Naive thymus-derived CD8-positive, alpha-beta T cell (primary cell): ENCODE data around the gene RSBN1L. TPM values are rescaled to one million over a fixed set of nuclear protein-coding genes. Genes with fewer than 3 reads are reported as not detected.
A peak's percentile ranks its signal among the peaks of the same experiment; 100 is the strongest.

Source experiments
- ATAC-seq, 2 donors: fragments of 150-1000 bp; cut with Tn5 transposase in 1 of 2; sonication (Bioruptor Pico), chemical (Tn5 transposase) in 1 of 2; 1 replicate in 1 of 2; 2 replicates in 1 of 2; pipeline ENCODE4 v1.10.0; 2021; ENCODE audit warnings: mild to moderate bottlenecking in 2 of 2, moderate library complexity in 2 of 2
- POLR2A ChIA-PET: fragments of 350-600 bp; sonication (Branson Sonifier 250); formaldehyde crosslinking; loops from one replicate; lab custom pipeline; 2021; ENCODE audit warnings: antibody characterized with exemption; lab: Charles Lee
- DNase-seq, 10 donors: peaks; one replicate each; pipeline versions ENCODE4 v3.0.0 to v3.0.0-alpha.2; 2020 to 2022
- H3K27ac Mint-ChIP-seq, 10 donors: one replicate each; pipeline ENCODE4 v1.8.0; 2020 to 2022; ENCODE audit warnings: mild to moderate bottlenecking in 10 of 10, mixed read lengths in 10 of 10, moderate library complexity in 4 of 10, inconsistent platforms in 1 of 10
- H3K27me3 Mint-ChIP-seq, 5 donors: one replicate each; pipeline ENCODE4 v1.8.0; 2021 to 2022; ENCODE audit warnings: mixed read lengths in 5 of 5
- H3K36me3 Mint-ChIP-seq, 3 donors: one replicate each; pipeline ENCODE4 v1.8.0; 2020 to 2022; ENCODE audit warnings: mixed read lengths in 3 of 3, mild to moderate bottlenecking in 2 of 3, inconsistent platforms in 1 of 3
- H3K4me1 Mint-ChIP-seq, 4 donors: one replicate each; pipeline ENCODE4 v1.8.0; 2021 to 2022; ENCODE audit warnings: mixed read lengths in 4 of 4
- H3K4me3 Mint-ChIP-seq, 10 donors: one replicate each; pipeline ENCODE4 v1.8.0; 2020 to 2022; ENCODE audit warnings: mild to moderate bottlenecking in 10 of 10, mixed read lengths in 10 of 10, moderate library complexity in 6 of 10, inconsistent platforms in 1 of 10
- H3K9me3 Mint-ChIP-seq, 9 donors: one replicate each; pipeline ENCODE4 v1.8.0; 2020 to 2022; ENCODE audit warnings: mixed read lengths in 9 of 9, mild to moderate bottlenecking in 3 of 9, inconsistent platforms in 1 of 9, moderate library complexity in 1 of 9
- polyA plus RNA-seq, 3 donors: library from polyadenylated mRNA; unstranded; fragments of 300-500 nt; fragmentation: Illumina TruSeq; gene quantifications; one replicate each; pipeline ENCODE4 v1.2.3, GENCODE V29; 2021
- total RNA-seq, 8 experiments: library from RNA in 2 of 8; stranded (reverse) in 2 of 8; gene quantifications; one replicate each; pipeline ENCODE4 v1.2.3 and lab custom pipeline; 2021 to 2026

The RSBN1L gene
- total and polyA plus RNA-seq, 5 experiments from 2014 or later = 5.9 to 47.9 (median 8.2) TPM

- no peak overlapping the region for H3K27ac Mint-ChIP-seq
- POLR2A ChIA-PET = no interaction called here
- H3K4me1 Mint-ChIP-seq = peaks cover 16 to 53% (median 24%) of the 10 kb centered on the region in 4 donors
- H3K9me3 Mint-ChIP-seq = peaks cover 14 to 71% (median 53%) of the 10 kb centered on the region in 9 donors
- no peak overlapping the region for H3K4me3 Mint-ChIP-seq
- no peaks in the 10 kb centered on the region for H3K27me3 Mint-ChIP-seq
- H3K36me3 Mint-ChIP-seq = peaks cover 50 to 68% (median 55%) of the 10 kb centered on the region in 3 donors
- DNase-seq (no peak), ATAC-seq (no peak)
These were observed 126.0 kb downstream of the RSBN1L start for GRCh38 chr7:77822269-77822668.

GRCh38 chr7:77823787-77824186, 127.5 kb downstream of the RSBN1L start:
- peak overlapping the region in 3 of 10 donors; percentile 25 to 73 (median 54) for H3K4me3 Mint-ChIP-seq
- H3K36me3 Mint-ChIP-seq = peaks cover 36 to 53% (median 44%) of the 10 kb centered on the region in 3 donors
- DNase-seq (no peak), ATAC-seq (no peak)
- peak overlapping the region in 2 of 10 donors; percentile 19 to 86 for H3K27ac Mint-ChIP-seq
- POLR2A ChIA-PET = no interaction called here
- no peaks in the 10 kb centered on the region for H3K27me3 Mint-ChIP-seq
- peaks cover 14 to 61% (median 50%) of the 10 kb centered on the region in 9 donors for H3K9me3 Mint-ChIP-seq
- peaks cover 20 to 57% (median 26%) of the 10 kb centered on the region in 4 donors for H3K4me1 Mint-ChIP-seq

- H3K27ac Mint-ChIP-seq = no peak overlapping the region
- peaks cover 8 to 52% (median 44%) of the 10 kb centered on the region in 9 donors for H3K9me3 Mint-ChIP-seq
- POLR2A ChIA-PET = no interaction called here
- H3K27me3 Mint-ChIP-seq = no peaks in the 10 kb centered on the region
- no peak overlapping the region for H3K4me3 Mint-ChIP-seq
- H3K36me3 Mint-ChIP-seq = peaks cover 27 to 48% (median 38%) of the 10 kb centered on the region in 3 donors
- no peak for DNase-seq
- peaks cover 20 to 57% (median 26%) of the 10 kb centered on the region in 4 donors for H3K4me1 Mint-ChIP-seq
- no peak for ATAC-seq
These were observed 128.4 kb downstream of the RSBN1L start for GRCh38 chr7:77824636-77825035.

- peaks cover 22 to 43% (median 34%) of the 10 kb centered on the region in 3 donors for H3K36me3 Mint-ChIP-seq
- no peaks in the 10 kb centered on the region for H3K27me3 Mint-ChIP-seq
- peaks cover 20 to 60% (median 26%) of the 10 kb centered on the region in 4 donors for H3K4me1 Mint-ChIP-seq
- DNase-seq (no peak), ATAC-seq (no peak)
- no peak overlapping the region for H3K4me3 Mint-ChIP-seq
- H3K27ac Mint-ChIP-seq = no peak overlapping the region
- peaks cover 6 to 47% (median 39%) of the 10 kb centered on the region in 9 donors for H3K9me3 Mint-ChIP-seq
- POLR2A ChIA-PET = no interaction called here
These were observed 128.9 kb downstream of the RSBN1L start for GRCh38 chr7:77825131-77825530.

- H3K27ac Mint-ChIP-seq = peak overlapping the region in 2 of 10 donors; percentile 37 to 66
- no peak for ATAC-seq
These were observed 130.0 kb downstream of the RSBN1L start for GRCh38 chr7:77826300-77826699.

GRCh38 chr7:77827999-77828398, 131.7 kb downstream of the RSBN1L start:
- POLR2A ChIA-PET = no interaction called here
- DNase-seq = no peak
- Mint-ChIP-seq H3K9me3 (peaks cover 0 to 22% (median 17%) of the 10 kb centered on the region in 9 donors), H3K27ac (peak overlapping the region in 1 of 10 donors; percentile 14), H3K4me3 (no peak overlapping the region), H3K36me3 (peaks cover 6 to 27% (median 18%) of the 10 kb centered on the region in 3 donors), H3K27me3 (no peaks in the 10 kb centered on the region), H3K4me1 (peaks cover 20 to 71% (median 33%) of the 10 kb centered on the region in 4 donors)
- ATAC-seq = no peak

More at GRCh38 chr7:77826300-77826699, 130.0 kb downstream of the RSBN1L start:
- POLR2A ChIA-PET = no interaction called here
- Mint-ChIP-seq H3K27me3 (no peaks in the 10 kb centered on the region), H3K4me3 (no peak overlapping the region), H3K9me3 (peaks cover 0 to 36% (median 27%) of the 10 kb centered on the region in 9 donors), H3K4me1 (peaks cover 22 to 63% (median 34%) of the 10 kb centered on the region in 4 donors), H3K36me3 (peaks cover 13 to 35% (median 22%) of the 10 kb centered on the region in 3 donors)
- DNase-seq = no peak

- POLR2A ChIA-PET = no interaction called here
- peaks cover 19 to 72% (median 43%) of the 10 kb centered on the region in 4 donors for H3K4me1 Mint-ChIP-seq
- H3K36me3 Mint-ChIP-seq = peaks cover 1 to 11% (median 4%) of the 10 kb centered on the region in 3 donors
- H3K4me3 Mint-ChIP-seq = no peak overlapping the region
- H3K27me3 Mint-ChIP-seq = no peaks in the 10 kb centered on the region
- peak overlapping the region in 1 of 10 donors; percentile 42 for H3K27ac Mint-ChIP-seq
- peaks cover 0 to 8% (median 2%) of the 10 kb centered on the region in 9 donors for H3K9me3 Mint-ChIP-seq
- DNase-seq = no peak
- no peak for ATAC-seq
These were observed 134.5 kb downstream of the RSBN1L start for GRCh38 chr7:77830649-77831355.

- Mint-ChIP-seq H3K27ac (peak overlapping the region in 1 of 10 donors; percentile 42), H3K4me1 (peaks cover 17 to 73% (median 40%) of the 10 kb centered on the region in 4 donors), H3K9me3 (peaks cover 0 to 4% (median under 1%) of the 10 kb centered on the region in 9 donors), H3K36me3 (peaks cover 0 to 10% (median 3%) of the 10 kb centered on the region in 3 donors), H3K4me3 (peak overlapping the region in 1 of 10 donors; percentile 10), H3K27me3 (no peaks in the 10 kb centered on the region)
- POLR2A ChIA-PET = no interaction called here
- ATAC-seq (no peak), DNase-seq (no peak)
These were observed 135.2 kb downstream of the RSBN1L start for GRCh38 chr7:77831481-77831880.

- Mint-ChIP-seq H3K4me1 (peaks cover 14 to 69% (median 35%) of the 10 kb centered on the region in 4 donors), H3K9me3 (peaks cover 0 to 3% (median 0%) of the 10 kb centered on the region in 9 donors), H3K27ac (peak overlapping the region in 1 of 10 donors; percentile 42), H3K36me3 (peaks cover 0 to 12% (median 3%) of the 10 kb centered on the region in 3 donors), H3K27me3 (no peaks in the 10 kb centered on the region), H3K4me3 (no peak overlapping the region)
- DNase-seq = no peak
- POLR2A ChIA-PET = interaction anchor here (0.7 kb wide), 1 partner anchor 35 kb away, joined by 3 read pairs; no protein-coding TSS in a partner anchor
- no peak for ATAC-seq
These were observed 135.7 kb downstream of the RSBN1L start for GRCh38 chr7:77831953-77832352.

Other genes starting within 250 kb of the RSBN1L start
- 10 to 100 TPM; 30.9 to 35.4 TPM for gene PTPN12, start 159.2 kb upstream of the RSBN1L start, total RNA-seq
- 1 to 10 TPM in 2 of 3 donors, under 1 TPM in 1; 0.64 to 3.7 (median 2.4) TPM for gene PTPN12, start 159.2 kb upstream of the RSBN1L start, polyA plus RNA-seq
- gene TMEM60, start 102.0 kb downstream of the RSBN1L start, total RNA-seq = 1 to 10 TPM; 7.5 to 8.4 TPM
- 10 to 100 TPM in 1 of 3 donors, 1 to 10 TPM in 2; 6.7 to 18.6 (median 9.1) TPM for gene TMEM60, start 102.0 kb downstream of the RSBN1L start, polyA plus RNA-seq
- 10 to 100 TPM; 12.3 to 14.8 TPM for gene PHTF2, start 102.3 kb downstream of the RSBN1L start, total RNA-seq
- gene PHTF2, start 102.3 kb downstream of the RSBN1L start, polyA plus RNA-seq = 1 to 10 TPM; 4.5 to 4.9 (median 4.7) TPM